ENCODE data around the gene LZTS3.

Gene LZTS3

DNA sequence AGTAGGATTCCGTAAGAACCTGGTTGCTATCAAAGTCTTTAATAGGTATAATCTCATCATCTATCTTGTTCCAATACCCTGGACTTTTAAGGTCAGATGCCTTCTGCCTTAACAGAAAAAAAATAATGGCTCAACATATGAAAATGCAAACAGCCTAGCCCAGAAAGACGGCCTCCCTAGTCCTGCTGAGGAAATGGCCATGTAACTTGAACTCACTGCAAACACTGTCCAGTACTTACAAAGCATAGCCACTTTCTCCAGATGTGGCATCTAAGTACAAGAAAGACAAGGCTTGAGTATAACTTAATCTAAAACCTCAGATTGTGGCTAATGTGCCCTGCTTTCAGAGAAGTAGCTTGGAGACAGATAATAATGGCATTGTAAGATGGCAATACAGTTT, 40.2 kb downstream of the LZTS3 start:
- TF ChIP-seq CTCF (IDR thresholded peaks at IDR 0.05; ENCODE audit: low read depth, low read length), result no peak

DNA sequence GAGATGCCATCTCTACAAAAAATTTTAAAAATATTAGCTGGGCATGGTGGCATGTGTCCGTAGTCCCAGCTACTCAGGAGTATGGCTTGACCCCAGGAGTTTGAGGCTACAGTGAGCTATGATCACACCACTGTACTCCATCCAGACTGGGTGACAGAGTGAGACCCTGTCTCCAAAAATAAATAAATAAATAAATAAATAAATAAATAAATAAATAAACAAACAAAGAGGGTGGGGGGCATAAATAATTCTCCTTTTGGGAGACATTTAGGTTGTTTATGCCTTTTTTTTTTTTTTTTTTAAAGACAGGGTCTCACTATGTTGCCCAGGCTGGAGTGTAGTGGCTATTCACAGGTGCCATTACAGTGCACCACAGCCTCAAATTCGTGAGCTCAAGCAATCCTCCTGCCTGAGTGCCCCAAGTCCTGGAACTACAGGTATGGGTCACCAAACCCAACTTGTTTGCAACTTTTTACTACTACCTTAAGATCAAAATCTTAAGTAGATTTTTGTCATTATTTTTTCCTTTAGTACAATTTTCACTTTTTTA, 43.2 kb downstream of the LZTS3 start:
- H3K36me3 ChIP-seq (replicated peaks; ENCODE audit: low read depth, low read length), result peaks cover 3% of the 10 kb centered on the region
- no peak overlapping the region for H3K4me3 ChIP-seq (ENCODE audit: low read length)
- no peak for TF ChIP-seq EZH2phosphoT487 (IDR thresholded peaks at IDR 0.05; ENCODE audit: low read depth)
- TF ChIP-seq CTCF (IDR thresholded peaks at IDR 0.05; ENCODE audit: low read depth, low read length), result no peak
- H3K4me2 ChIP-seq (ENCODE audit: low read length), result no peak overlapping the region
- no peak overlapping the region for H2AFZ ChIP-seq (ENCODE audit: low read depth, low read length)
- H3K27me3 ChIP-seq (ENCODE audit: low read depth, low read length), result no peaks in the 10 kb centered on the region
- H3K9ac ChIP-seq (ENCODE audit: low read length), result no peak overlapping the region
- no peak overlapping the region for H3K27ac ChIP-seq (ENCODE audit: low read length)
- no peaks in the 10 kb centered on the region for H3K4me1 ChIP-seq (ENCODE audit: low read length)
- 0 out of 2 replicates have a peak, but pooled peaks cover 3% of the 10 kb centered on the region for H3K79me2 ChIP-seq (ENCODE audit: low read length)
- H3K9me3 ChIP-seq (ENCODE audit: insufficient read depth, low read length), result no peaks in the 10 kb centered on the region
- peaks cover 3% of the 10 kb centered on the region; the same call in 1 of the 2 replicates for H4K20me1 ChIP-seq (ENCODE audit: insufficient read depth, low read length)

More for the DNA sequence above, 40.2 kb downstream of the LZTS3 start:
- Histone ChIP-seq H3K4me2 (ENCODE audit: low read length) (no peak overlapping the region), H3K36me3 (replicated peaks; ENCODE audit: low read depth, low read length) (no peaks in the 10 kb centered on the region), H3K4me3 (ENCODE audit: low read length) (no peak overlapping the region), H3K27ac (ENCODE audit: low read length) (no peak overlapping the region), H4K20me1 (ENCODE audit: insufficient read depth, low read length) (peaks cover 3% of the 10 kb centered on the region; the same call in 1 of the 2 replicates), H3K27me3 (ENCODE audit: low read depth, low read length) (no peaks in the 10 kb centered on the region), H3K4me1 (ENCODE audit: low read length) (no peaks in the 10 kb centered on the region), H3K79me2 (ENCODE audit: low read length) (0 out of 2 replicates have a peak, but pooled peaks cover 3% of the 10 kb centered on the region), H3K9ac (ENCODE audit: low read length) (no peak overlapping the region), H2AFZ (ENCODE audit: low read depth, low read length) (no peak overlapping the region), H3K9me3 (ENCODE audit: insufficient read depth, low read length) (no peaks in the 10 kb centered on the region)

DNA sequence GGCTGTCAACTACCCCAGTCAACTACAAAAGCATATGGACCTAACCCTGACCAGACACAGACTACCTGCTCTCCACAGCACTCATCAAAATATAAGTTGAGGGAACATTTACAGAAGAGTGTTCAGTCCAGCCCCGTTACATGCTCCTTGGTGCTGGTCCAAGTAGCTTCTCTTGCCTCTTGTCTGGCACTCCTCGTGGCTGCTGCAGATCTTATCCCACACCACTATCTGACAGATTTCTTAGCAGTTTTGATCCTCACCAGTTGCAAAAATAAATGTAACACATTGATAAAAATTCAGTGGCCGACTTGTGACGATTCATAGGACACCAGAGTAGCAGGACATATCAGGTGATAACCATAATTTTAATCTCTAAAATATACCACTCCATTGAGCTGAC, 44.3 kb downstream of the LZTS3 start:
- Histone ChIP-seq H3K4me1 (ENCODE audit: low read length) (no peaks in the 10 kb centered on the region), H3K9ac (ENCODE audit: low read length) (no peak overlapping the region), H3K36me3 (replicated peaks; ENCODE audit: low read depth, low read length) (peaks cover 3% of the 10 kb centered on the region), H4K20me1 (ENCODE audit: insufficient read depth, low read length) (peaks cover 3% of the 10 kb centered on the region; the same call in 1 of the 2 replicates), H3K79me2 (ENCODE audit: low read length) (0 out of 2 replicates have a peak, but pooled peaks cover 3% of the 10 kb centered on the region), H3K4me3 (ENCODE audit: low read length) (no peak overlapping the region), H3K27me3 (ENCODE audit: low read depth, low read length) (no peaks in the 10 kb centered on the region), H3K9me3 (ENCODE audit: insufficient read depth, low read length) (no peaks in the 10 kb centered on the region), H3K27ac (ENCODE audit: low read length) (no peak overlapping the region), H2AFZ (ENCODE audit: low read depth, low read length) (no peak overlapping the region), H3K4me2 (ENCODE audit: low read length) (no peak overlapping the region)
- no peak for TF ChIP-seq EZH2phosphoT487 (IDR thresholded peaks at IDR 0.05; ENCODE audit: low read depth)
- no peak for TF ChIP-seq CTCF (IDR thresholded peaks at IDR 0.05; ENCODE audit: low read depth, low read length)

- Histone ChIP-seq H3K9me3 (ENCODE audit: insufficient read depth, low read length) (peaks cover 6% of the 10 kb centered on the region), H3K36me3 (replicated peaks; ENCODE audit: low read depth, low read length) (peaks cover 8% of the 10 kb centered on the region), H3K79me2 (ENCODE audit: low read length) (0 out of 2 replicates have a peak, but pooled peaks cover 3% of the 10 kb centered on the region), H4K20me1 (ENCODE audit: insufficient read depth, low read length) (peaks cover 3% of the 10 kb centered on the region; the same call in 1 of the 2 replicates), H3K27ac (ENCODE audit: low read length) (no peak overlapping the region), H3K4me3 (ENCODE audit: low read length) (no peak overlapping the region), H2AFZ (ENCODE audit: low read depth, low read length) (no peak overlapping the region), H3K9ac (ENCODE audit: low read length) (no peak overlapping the region), H3K4me1 (ENCODE audit: low read length) (no peaks in the 10 kb centered on the region), H3K27me3 (ENCODE audit: low read depth, low read length) (no peaks in the 10 kb centered on the region), H3K4me2 (ENCODE audit: low read length) (no peak overlapping the region)
- TF ChIP-seq CTCF (IDR thresholded peaks at IDR 0.05; ENCODE audit: low read depth, low read length), result no peak
- TF ChIP-seq EZH2phosphoT487 (IDR thresholded peaks at IDR 0.05; ENCODE audit: low read depth), result no peak
Observed at GRCh38 chr20:3128275-3128984, 44.9 kb downstream of the LZTS3 start.

Data from OCI-LY3 (cell line).